ENCODE data around the gene WWOX. TPM values are rescaled to one million over a fixed set of nuclear protein-coding genes. Genes with fewer than 3 reads are reported as not detected.
A peak's percentile ranks its signal among the peaks of the same experiment; 100 is the strongest.

The WWOX gene
- total and polyA plus RNA-seq, 4 experiments from 2014 or later = 10.4 to 23.1 (median 17.5) TPM

DNA sequence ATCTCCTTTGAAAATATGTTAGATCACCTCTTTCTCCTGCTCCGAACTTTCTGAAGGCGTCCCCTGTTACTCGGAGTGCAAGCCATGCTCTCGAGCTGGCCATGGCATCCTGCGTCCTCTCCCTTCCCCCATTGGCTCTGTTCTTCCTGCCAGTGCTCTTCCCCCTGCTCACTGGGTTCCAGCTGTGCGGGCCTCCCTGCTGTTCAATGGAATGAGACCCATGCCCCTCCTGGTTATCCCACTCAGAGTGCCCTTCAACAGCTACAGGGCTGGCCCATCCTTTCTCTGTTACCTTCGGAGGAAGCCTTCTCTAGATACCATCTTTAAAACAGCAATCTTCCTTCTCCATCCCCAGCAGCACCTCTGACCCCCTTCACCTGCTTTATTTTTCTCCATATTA, 996.8 kb downstream of the WWOX start:
- no peaks in the 10 kb centered on the region for H3K9me3 ChIP-seq (ENCODE audit: control insufficient read depth in 1 of 2, low read length in 2 of 2)
- peaks cover 10 to 39% (median 21%) of the 10 kb centered on the region in 4 donors for H3K4me1 Mint-ChIP-seq
- H3K36me3 ChIP-seq (ENCODE audit: insufficient read depth, low read length) = no peaks in the 10 kb centered on the region
- POLR2A ChIA-PET (ENCODE audit: partially characterized antibody) = no interaction called here
- H3K27me3 ChIP-seq (ENCODE audit: insufficient read depth, low read length) = no peaks in the 10 kb centered on the region
- H3K27me3 Mint-ChIP-seq = peaks cover 0 to 2% of the 10 kb centered on the region in 2 donors
- no peak for DNase-seq
- no peaks in the 10 kb centered on the region for H3K36me3 Mint-ChIP-seq
- intact Hi-C loops (cut with micrococcal nuclease) = no loop called here
- H3K4me3 ChIP-seq (ENCODE audit: low read length in 2 of 2) = no peak overlapping the region
- H3K4me3 Mint-ChIP-seq = no peak overlapping the region
- H3K27ac Mint-ChIP-seq = peak overlapping the region in 1 of 7 donors; percentile 68
- CTCF ChIA-PET (ENCODE audit: partially characterized antibody) = no interaction called here
- H3K9me3 Mint-ChIP-seq = peaks cover 0 to 1% (median 0%) of the 10 kb centered on the region in 8 donors
- no peak overlapping the region for H3K27ac ChIP-seq (ENCODE audit: low read depth, low read length)
- H3K4me1 ChIP-seq (ENCODE audit: insufficient read depth, low read length) = peaks cover 31% of the 10 kb centered on the region

- Histone ChIP-seq H3K9me3 (ENCODE audit: control insufficient read depth in 1 of 2, low read length in 2 of 2) (no peaks in the 10 kb centered on the region), H3K27me3 (ENCODE audit: insufficient read depth, low read length) (no peaks in the 10 kb centered on the region), H3K27ac (ENCODE audit: low read depth, low read length) (no peak overlapping the region), H3K36me3 (ENCODE audit: insufficient read depth, low read length) (no peaks in the 10 kb centered on the region), H3K4me3 (ENCODE audit: low read length in 2 of 2) (no peak overlapping the region), H3K4me1 (ENCODE audit: insufficient read depth, low read length) (peaks cover 21% of the 10 kb centered on the region)
- Mint-ChIP-seq H3K4me1 (peaks cover 8 to 32% (median 17%) of the 10 kb centered on the region in 4 donors), H3K27ac (peak overlapping the region in 1 of 7 donors; percentile 53), H3K4me3 (no peak overlapping the region), H3K36me3 (no peaks in the 10 kb centered on the region), H3K9me3 (peaks cover 0 to 1% (median 0%) of the 10 kb centered on the region in 8 donors), H3K27me3 (peaks cover 0 to 2% of the 10 kb centered on the region in 2 donors)
- CTCF ChIA-PET (ENCODE audit: partially characterized antibody) = no interaction called here
- intact Hi-C loops (cut with micrococcal nuclease) = no loop called here
- no peak for DNase-seq
- POLR2A ChIA-PET (ENCODE audit: partially characterized antibody) = no interaction called here
These were observed 997.7 kb downstream of the WWOX start for GRCh38 chr16:79097166-79097565.

- ChIA-PET POLR2A (ENCODE audit: partially characterized antibody) (no interaction called here), CTCF (ENCODE audit: partially characterized antibody) (no interaction called here)
- H3K9me3 Mint-ChIP-seq = peaks cover 0 to 1% (median 0%) of the 10 kb centered on the region in 8 donors
- H3K27me3 Mint-ChIP-seq = peaks cover 0 to 2% of the 10 kb centered on the region in 2 donors
- H3K27ac Mint-ChIP-seq = no peak overlapping the region
- H3K9me3 ChIP-seq (ENCODE audit: control insufficient read depth in 1 of 2, low read length in 2 of 2) = no peaks in the 10 kb centered on the region
- no peak overlapping the region for H3K4me3 ChIP-seq (ENCODE audit: low read length in 2 of 2)
- H3K36me3 ChIP-seq (ENCODE audit: insufficient read depth, low read length) = no peaks in the 10 kb centered on the region
- intact Hi-C loops (cut with micrococcal nuclease) = no loop called here
- H3K4me1 ChIP-seq (ENCODE audit: insufficient read depth, low read length) = peaks cover 15% of the 10 kb centered on the region
- H3K27ac ChIP-seq (ENCODE audit: low read depth, low read length) = no peak overlapping the region
- no peaks in the 10 kb centered on the region for H3K27me3 ChIP-seq (ENCODE audit: insufficient read depth, low read length)
- H3K4me3 Mint-ChIP-seq = no peak overlapping the region
- peaks cover 8 to 28% (median 14%) of the 10 kb centered on the region in 4 donors for H3K4me1 Mint-ChIP-seq
- DNase-seq = no peak
- H3K36me3 Mint-ChIP-seq = no peaks in the 10 kb centered on the region
These were observed 998.3 kb downstream of the WWOX start for GRCh38 chr16:79097771-79098170.

DNA sequence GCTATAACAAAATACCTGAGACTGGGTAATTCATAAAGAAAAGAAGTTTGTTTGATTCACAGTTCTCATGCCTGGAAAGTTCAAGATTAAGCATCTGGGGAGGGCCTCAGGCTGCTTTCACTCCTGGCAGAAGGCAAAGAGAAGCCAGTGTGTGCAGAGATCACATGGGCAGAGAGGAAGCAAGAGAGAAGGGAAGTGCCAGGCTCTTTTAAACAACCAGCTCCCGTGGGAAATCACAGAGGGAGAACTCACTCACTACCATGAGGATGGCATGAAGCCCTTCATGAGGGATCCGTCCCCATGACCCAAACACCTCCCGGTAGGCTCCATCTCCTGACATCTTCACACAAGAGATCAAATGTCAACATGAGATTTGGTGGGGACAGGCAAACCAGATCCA, 999.5 kb downstream of the WWOX start:
- Histone ChIP-seq H3K36me3 (ENCODE audit: insufficient read depth, low read length) (no peaks in the 10 kb centered on the region), H3K27me3 (ENCODE audit: insufficient read depth, low read length) (no peaks in the 10 kb centered on the region), H3K27ac (ENCODE audit: low read depth, low read length) (no peak overlapping the region), H3K4me1 (ENCODE audit: insufficient read depth, low read length) (peaks cover 4% of the 10 kb centered on the region), H3K4me3 (ENCODE audit: low read length in 2 of 2) (no peak overlapping the region), H3K9me3 (ENCODE audit: control insufficient read depth in 1 of 2, low read length in 2 of 2) (no peaks in the 10 kb centered on the region)
- POLR2A ChIA-PET (ENCODE audit: partially characterized antibody) = no interaction called here
- no peaks in the 10 kb centered on the region for H3K36me3 Mint-ChIP-seq
- intact Hi-C loops (cut with micrococcal nuclease) = no loop called here
- CTCF ChIA-PET (ENCODE audit: partially characterized antibody) = no interaction called here
- H3K27ac Mint-ChIP-seq = no peak overlapping the region
- peaks cover 0 to 2% of the 10 kb centered on the region in 2 donors for H3K27me3 Mint-ChIP-seq
- peaks cover 0 to 1% (median 0%) of the 10 kb centered on the region in 8 donors for H3K9me3 Mint-ChIP-seq
- no peak overlapping the region for H3K4me3 Mint-ChIP-seq
- no peak for DNase-seq
- H3K4me1 Mint-ChIP-seq = peaks cover 1 to 16% (median 5%) of the 10 kb centered on the region in 4 donors

GRCh38 chr16:79099716-79100115, 1000.3 kb downstream of the WWOX start:
- Mint-ChIP-seq H3K36me3 (no peaks in the 10 kb centered on the region), H3K27me3 (peaks cover 0 to 2% of the 10 kb centered on the region in 2 donors), H3K27ac (no peak overlapping the region), H3K9me3 (peaks cover 0 to 1% (median 0%) of the 10 kb centered on the region in 8 donors), H3K4me1 (peaks cover 0 to 12% (median 4%) of the 10 kb centered on the region in 4 donors), H3K4me3 (no peak overlapping the region)
- intact Hi-C loops (cut with micrococcal nuclease) = no loop called here
- Histone ChIP-seq H3K36me3 (ENCODE audit: insufficient read depth, low read length) (no peaks in the 10 kb centered on the region), H3K27me3 (ENCODE audit: insufficient read depth, low read length) (no peaks in the 10 kb centered on the region), H3K9me3 (ENCODE audit: control insufficient read depth in 1 of 2, low read length in 2 of 2) (no peaks in the 10 kb centered on the region), H3K4me1 (ENCODE audit: insufficient read depth, low read length) (no peaks in the 10 kb centered on the region), H3K4me3 (ENCODE audit: low read length in 2 of 2) (no peak overlapping the region), H3K27ac (ENCODE audit: low read depth, low read length) (no peak overlapping the region)
- ChIA-PET CTCF (ENCODE audit: partially characterized antibody) (no interaction called here), POLR2A (ENCODE audit: partially characterized antibody) (no interaction called here)
- DNase-seq = no peak

DNA sequence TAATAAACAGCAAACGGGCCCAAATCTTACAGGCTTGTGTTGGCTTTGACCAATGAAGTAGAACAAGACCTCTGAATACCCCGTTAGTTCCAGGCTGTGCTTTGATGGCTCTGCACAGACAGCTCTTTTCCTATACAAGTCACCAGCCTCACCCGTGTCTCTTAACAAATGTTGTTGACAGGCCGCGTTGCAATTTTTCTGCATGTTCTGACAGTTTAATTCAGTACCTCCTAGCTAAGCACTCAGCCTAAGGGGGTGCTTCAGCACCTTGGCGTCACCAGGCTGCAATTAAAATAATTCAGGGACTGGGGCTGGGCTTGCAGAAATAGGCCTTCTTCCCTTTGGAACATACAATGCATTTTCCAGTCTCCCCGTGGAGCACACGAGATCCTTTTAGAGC, 1001.0 kb downstream of the WWOX start:
- Histone ChIP-seq H3K27me3 (ENCODE audit: insufficient read depth, low read length) (no peaks in the 10 kb centered on the region), H3K4me1 (ENCODE audit: insufficient read depth, low read length) (no peaks in the 10 kb centered on the region), H3K4me3 (ENCODE audit: low read length in 2 of 2) (no peak overlapping the region), H3K27ac (ENCODE audit: low read depth, low read length) (no peak overlapping the region), H3K36me3 (ENCODE audit: insufficient read depth, low read length) (no peaks in the 10 kb centered on the region), H3K9me3 (ENCODE audit: control insufficient read depth in 1 of 2, low read length in 2 of 2) (no peaks in the 10 kb centered on the region)
- Mint-ChIP-seq H3K36me3 (no peaks in the 10 kb centered on the region), H3K9me3 (peaks cover 0 to 1% (median 0%) of the 10 kb centered on the region in 8 donors), H3K4me3 (no peak overlapping the region), H3K4me1 (peaks cover 0 to 7% (median 4%) of the 10 kb centered on the region in 4 donors), H3K27me3 (peaks cover 0 to 2% of the 10 kb centered on the region in 2 donors), H3K27ac (no peak overlapping the region)
- no peak for DNase-seq
- ChIA-PET POLR2A (ENCODE audit: partially characterized antibody) (no interaction called here), CTCF (ENCODE audit: partially characterized antibody) (no interaction called here)
- intact Hi-C loops (cut with micrococcal nuclease) = no loop called here

GRCh38 chr16:79101491-79101890, 1002.0 kb downstream of the WWOX start:
- DNase-seq = no peak
- intact Hi-C loops (cut with micrococcal nuclease) = no loop called here
- Histone ChIP-seq H3K27ac (ENCODE audit: low read depth, low read length) (no peak overlapping the region), H3K4me3 (ENCODE audit: low read length in 2 of 2) (no peak overlapping the region), H3K4me1 (ENCODE audit: insufficient read depth, low read length) (no peaks in the 10 kb centered on the region), H3K36me3 (ENCODE audit: insufficient read depth, low read length) (no peaks in the 10 kb centered on the region), H3K9me3 (ENCODE audit: control insufficient read depth in 1 of 2, low read length in 2 of 2) (no peaks in the 10 kb centered on the region), H3K27me3 (ENCODE audit: insufficient read depth, low read length) (no peaks in the 10 kb centered on the region)
- Mint-ChIP-seq H3K36me3 (no peaks in the 10 kb centered on the region), H3K27me3 (peaks cover 0 to 2% of the 10 kb centered on the region in 2 donors), H3K4me1 (peaks cover 0 to 3% (median 1%) of the 10 kb centered on the region in 4 donors), H3K27ac (peak overlapping the region in 1 of 7 donors; percentile 52), H3K9me3 (peaks cover 0 to under 1% (median 0%) of the 10 kb centered on the region in 8 donors), H3K4me3 (no peak overlapping the region)
- CTCF ChIA-PET (ENCODE audit: partially characterized antibody) = no interaction called here
- POLR2A ChIA-PET (ENCODE audit: partially characterized antibody) = no interaction called here

DNA sequence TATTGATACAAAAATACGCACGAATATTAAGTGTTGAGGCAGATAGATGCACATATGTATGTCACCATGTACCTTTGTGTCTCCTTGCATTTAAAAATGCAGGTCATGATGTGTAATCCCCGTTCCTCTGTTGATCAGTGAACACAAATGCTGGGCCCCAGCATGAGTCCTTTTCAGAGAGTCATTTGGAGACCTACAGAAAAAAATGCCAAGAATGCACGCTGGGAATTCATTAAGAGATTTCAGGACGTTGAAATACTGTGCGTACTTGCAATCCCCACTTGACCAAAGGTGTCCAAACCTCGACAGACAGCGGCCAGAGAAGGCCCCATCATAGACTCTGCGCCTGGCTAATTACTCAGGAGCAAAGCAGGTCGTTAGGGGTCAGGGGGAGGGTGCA, 1005.1 kb downstream of the WWOX start:
- POLR2A ChIA-PET (ENCODE audit: partially characterized antibody) = no interaction called here
- H3K27ac Mint-ChIP-seq = no peak overlapping the region

More for the DNA sequence above, 1005.1 kb downstream of the WWOX start:
- Histone ChIP-seq H3K27me3 (ENCODE audit: insufficient read depth, low read length) (no peaks in the 10 kb centered on the region), H3K27ac (ENCODE audit: low read depth, low read length) (no peak overlapping the region), H3K4me1 (ENCODE audit: insufficient read depth, low read length) (no peaks in the 10 kb centered on the region), H3K9me3 (ENCODE audit: control insufficient read depth in 1 of 2, low read length in 2 of 2) (no peaks in the 10 kb centered on the region), H3K36me3 (ENCODE audit: insufficient read depth, low read length) (no peaks in the 10 kb centered on the region), H3K4me3 (ENCODE audit: low read length in 2 of 2) (no peak overlapping the region)
- Mint-ChIP-seq H3K9me3 (no peaks in the 10 kb centered on the region), H3K4me3 (no peak overlapping the region), H3K27me3 (no peaks in the 10 kb centered on the region), H3K36me3 (no peaks in the 10 kb centered on the region), H3K4me1 (no peaks in the 10 kb centered on the region)
- intact Hi-C loops (cut with micrococcal nuclease) = no loop called here
- CTCF ChIA-PET (ENCODE audit: partially characterized antibody) = no interaction called here
- no peak for DNase-seq
